DMS53 (cell line): ENCODE measurements around the gene CELF2.

Experiments
- DNase-seq: peaks from one replicate; lab custom pipeline; 2025; lab: John Stamatoyannopoulos, UW

CELF2 gene

DNA sequence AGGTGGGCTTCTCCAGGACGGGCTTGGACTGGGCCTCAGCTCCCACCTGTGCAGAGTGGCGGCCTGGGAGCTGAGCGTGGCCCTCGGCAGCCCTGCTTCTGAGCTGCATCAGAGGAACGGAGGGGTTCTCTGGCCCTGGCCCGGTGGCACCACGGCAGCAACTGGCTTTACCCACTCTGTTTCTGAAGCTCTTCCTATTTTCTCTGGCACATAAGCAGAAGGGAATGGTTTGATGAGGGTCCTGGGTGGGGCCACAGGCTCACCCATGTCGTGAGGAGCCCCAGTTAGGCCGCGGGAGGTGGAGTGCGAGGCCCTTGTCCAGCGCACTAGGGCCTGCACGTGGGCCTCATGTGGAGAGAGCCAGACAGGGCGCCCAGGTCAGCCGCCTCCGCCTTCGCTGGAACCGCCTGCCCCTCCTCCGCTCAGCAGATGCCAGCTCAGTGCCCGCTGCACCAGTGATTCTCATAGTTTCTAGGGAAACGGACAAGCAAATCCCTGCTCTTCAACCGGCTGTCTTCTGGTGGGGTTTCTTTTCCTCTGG is 284.0 kb downstream of the CELF2 start:
- no peak for DNase-seq

DNA sequence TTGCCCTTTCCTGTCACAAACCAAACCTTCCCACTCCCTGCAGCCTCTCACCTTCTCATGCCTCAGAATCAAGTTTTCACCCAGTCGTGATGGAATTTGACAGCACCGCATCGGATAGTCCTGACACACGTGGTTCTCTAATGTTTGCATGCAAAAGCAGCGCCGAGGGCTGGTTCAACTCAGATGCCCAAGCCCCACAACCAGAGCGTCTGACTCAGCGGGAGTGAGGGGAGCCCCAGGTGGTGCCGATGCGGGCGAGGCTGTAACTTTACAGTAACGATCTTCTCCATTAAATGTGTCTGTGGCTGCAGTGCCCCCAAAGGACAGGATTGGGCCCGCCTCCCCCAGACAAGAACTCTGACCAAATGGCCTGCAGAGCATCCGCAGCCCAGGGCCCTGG is 284.5 kb downstream of the CELF2 start:
- no peak for DNase-seq

DNA sequence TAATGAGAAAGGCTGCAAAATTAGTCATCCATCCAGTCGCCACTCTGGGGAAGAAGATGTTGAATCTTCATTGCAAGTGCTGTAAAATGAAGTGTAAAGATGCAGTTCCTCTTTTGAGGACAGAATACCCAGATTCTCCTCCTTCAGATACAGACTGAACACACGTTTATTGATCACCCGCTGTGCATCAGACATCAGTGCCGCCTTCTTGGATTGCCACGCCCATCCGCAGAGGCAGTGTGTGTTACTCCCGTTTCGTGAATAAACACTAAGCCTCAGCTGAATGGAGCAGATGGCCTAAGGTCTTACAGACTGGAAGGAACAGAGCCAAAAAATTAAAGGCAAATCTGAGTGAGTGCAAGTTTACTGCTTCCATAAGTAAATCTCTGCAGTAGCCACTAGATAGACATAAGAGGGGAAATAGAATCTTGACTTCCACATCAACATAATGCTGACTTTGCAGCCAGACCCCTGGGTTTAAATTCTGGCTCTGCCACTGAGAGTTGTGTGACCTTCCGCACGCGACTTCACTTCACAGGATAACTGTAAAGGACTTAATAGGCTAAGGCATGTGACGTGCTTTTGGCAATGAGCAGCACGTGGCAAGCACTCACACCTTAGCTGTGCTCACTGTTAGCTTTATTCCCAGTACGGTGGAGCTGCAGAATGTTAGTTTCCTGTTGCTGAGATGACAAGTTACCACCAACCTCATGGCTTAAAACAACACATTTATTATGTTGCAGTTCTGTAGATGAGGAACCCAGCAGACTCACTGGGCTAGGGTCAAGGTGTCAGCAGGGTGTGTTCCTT is 285.9 kb downstream of the CELF2 start:
- DNase-seq, result no peak

DNA sequence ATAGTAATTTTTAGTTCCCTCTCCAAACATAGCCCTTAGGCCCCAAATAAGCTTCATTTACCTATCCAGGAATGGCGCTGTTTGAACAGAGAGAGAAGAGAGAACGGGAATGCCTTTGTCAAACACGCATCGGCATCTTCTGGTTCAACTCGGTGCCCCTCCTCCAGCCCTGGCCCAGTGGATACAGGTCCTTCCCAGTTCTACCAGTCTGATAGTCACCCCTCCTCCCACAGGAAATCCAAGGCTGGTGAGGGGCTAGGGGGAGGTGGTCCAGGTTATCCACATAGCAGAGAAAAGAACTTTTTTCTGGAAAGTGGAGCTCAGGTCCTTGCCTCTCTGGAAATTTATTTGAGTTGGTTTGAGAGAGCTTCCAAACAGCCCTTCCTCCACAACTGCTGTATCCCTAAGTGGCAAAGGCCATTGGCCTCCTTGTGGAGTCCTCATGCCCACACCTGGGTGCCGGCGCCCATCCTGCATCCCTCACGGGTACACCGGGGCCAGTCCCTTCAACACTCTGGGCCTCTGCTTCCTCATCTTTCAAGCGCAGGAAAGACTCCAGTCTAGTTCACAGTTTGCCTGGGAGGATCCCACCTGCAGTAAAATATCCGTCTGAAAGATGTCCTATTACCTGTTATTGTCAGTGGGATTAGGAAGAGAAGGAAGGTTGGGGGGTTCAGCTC is 287.4 kb downstream of the CELF2 start:
- DNase-seq, result no peak

- no peak for DNase-seq
These were observed 288.3 kb downstream of the CELF2 start for GRCh38 chr10:11305825-11306593.

- DNase-seq, result no peak
These were observed 289.3 kb downstream of the CELF2 start for GRCh38 chr10:11307004-11307403.

DNA sequence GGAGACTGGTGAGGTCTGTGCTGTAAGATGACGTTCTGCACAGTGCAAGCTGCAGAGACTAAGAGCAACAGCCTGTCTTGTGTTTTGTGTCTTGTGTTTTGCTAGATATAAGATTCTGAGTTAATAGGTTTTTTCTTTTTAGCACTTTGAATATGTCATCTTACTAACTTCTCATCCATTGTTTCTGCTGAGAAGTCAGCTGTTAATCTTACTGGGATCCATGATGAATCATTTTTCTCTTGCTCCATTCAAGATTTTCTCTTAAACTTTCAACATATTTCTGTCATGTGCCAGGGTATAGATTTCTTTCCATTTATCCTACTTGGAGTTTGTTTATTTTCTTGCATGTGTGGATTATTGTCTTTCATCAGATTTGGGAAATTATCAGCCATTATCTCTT is 290.3 kb downstream of the CELF2 start:
- DNase-seq, result no peak

GRCh38 chr10:11311027-11311426 is 293.4 kb downstream of the CELF2 start:
- DNase-seq, result no peak

GRCh38 chr10:11313463-11313862 is 295.8 kb downstream of the CELF2 start:
- no peak for DNase-seq

GRCh38 chr10:11317936-11318670 is 300.4 kb downstream of the CELF2 start:
- DNase-seq, result no peak

DNA sequence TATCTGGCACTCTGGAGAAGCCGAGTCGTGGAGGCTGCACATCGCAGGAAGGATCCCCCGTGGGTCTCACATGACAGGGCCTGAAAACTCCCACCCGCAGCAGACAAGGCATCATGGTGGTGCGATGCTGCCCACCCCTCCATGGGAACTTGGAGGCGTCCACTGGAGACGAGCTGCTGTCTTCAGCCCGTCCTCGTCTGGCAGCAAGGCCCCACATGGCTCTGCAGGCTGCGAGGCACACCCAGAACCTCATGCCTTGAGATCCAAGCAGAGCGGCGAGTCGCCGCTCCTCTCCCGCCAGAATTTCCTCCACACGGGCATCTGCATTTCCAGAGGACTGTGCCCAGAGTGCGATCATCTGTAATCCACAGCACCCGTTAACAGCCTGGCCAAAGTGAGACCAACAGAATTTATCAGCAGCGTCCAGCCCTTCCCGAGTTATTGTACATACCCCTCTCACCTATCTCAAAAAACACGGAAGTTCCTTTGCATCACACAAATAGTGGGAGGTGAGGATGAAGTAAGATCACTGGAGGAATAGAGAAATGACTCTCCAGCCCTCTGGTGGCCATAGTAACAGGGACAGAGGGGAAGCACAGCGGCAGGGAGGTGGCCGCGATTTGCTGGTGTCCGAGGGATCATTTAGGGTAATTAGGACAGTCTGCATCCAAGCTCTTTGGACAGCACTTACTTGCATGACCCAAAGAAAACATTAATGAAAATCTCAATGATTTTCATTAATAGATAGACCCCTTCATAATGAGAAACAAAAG is 301.3 kb downstream of the CELF2 start:
- DNase-seq, result no peak

- no peak for DNase-seq
These were observed 302.4 kb downstream of the CELF2 start for GRCh38 chr10:11319990-11320602.

DNA sequence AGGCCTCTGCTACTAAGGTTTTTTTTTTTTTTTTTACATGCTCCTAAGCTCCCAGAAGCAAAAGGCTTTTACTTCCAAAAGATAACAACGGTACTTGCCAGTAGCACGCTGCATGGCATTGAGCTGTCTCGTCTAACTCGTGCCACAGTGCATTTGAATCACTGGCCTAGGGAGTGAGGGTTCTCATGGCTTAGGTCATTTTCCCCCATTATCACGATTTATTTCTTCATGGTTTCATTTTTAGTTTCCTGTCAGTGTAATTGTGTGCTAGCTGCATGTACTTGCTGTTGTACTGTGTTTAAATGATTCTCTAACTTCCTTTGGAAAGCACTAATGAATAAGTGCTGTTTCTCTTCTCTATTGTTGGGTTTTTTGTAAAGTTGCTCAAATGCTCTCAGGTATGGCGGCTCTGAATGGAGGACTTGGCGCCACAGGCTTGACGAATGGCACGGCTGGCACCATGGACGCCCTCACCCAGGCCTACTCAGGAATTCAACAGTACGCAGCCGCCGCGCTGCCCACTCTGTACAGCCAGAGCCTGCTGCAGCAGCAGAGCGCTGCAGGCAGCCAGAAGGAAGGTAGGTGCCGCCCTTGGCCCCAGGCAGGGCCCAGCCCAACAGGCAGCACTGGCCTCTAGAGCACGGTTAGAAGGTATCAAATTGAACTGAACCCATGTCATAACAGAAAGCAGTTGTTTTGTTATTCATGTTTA is 303.3 kb downstream of the CELF2 start:
- DNase-seq, result no peak

GRCh38 chr10:11322698-11323097 is 305.0 kb downstream of the CELF2 start:
- no peak for DNase-seq

GRCh38 chr10:11324761-11325321 is 307.2 kb downstream of the CELF2 start:
- no peak for DNase-seq

DNA sequence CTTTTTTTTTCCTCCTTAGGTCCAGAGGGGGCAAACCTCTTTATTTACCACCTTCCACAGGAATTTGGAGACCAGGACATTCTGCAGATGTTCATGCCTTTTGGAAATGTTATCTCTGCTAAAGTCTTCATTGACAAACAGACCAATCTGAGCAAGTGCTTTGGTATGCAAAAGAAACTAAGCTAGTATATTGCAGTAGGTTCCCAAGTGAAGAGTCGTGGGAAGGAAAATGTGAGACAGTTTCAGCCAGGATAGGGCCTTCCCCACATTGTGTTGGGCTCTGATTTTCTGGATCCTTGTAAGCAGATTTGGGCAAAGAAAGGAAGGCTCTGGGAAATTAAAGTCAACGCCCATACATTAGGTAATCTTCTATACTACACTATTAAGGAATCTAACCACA is 308.1 kb downstream of the CELF2 start:
- DNase-seq, result no peak

DNA sequence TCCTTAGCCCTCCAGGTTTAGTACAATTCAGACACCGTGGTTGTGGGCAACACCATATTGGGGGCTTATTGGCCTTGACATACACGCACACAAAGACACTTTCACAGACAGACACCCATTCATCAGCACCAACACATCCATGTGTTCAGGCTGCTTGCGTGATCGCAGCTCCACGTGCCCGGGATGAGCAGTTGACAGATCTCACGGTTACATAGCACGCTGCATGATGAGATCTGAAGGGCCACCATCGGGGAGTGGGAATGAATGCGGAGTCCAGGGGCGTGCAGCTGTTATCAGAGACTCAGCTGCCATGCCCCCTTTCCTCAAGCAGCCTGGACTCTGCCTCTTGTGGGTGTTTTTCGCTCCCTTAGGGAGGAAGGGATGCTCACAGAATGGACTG is 308.6 kb downstream of the CELF2 start:
- DNase-seq, result no peak

- no peak for DNase-seq
These were observed 309.4 kb downstream of the CELF2 start for GRCh38 chr10:11326913-11327616.
